Non-pigmented ciliary epithelial cell (primary cell): ENCODE data around the gene SNX5.
"Not testable (repeated sequence)": the region's sequence is repeated elsewhere in the genome, so short reads cannot be mapped to it uniquely, and the experiment has no call there.

Experiments
- DNase-seq: peaks from one replicate; pipeline ENCODE4 v3.0.0-alpha.2; 2010; ENCODE audit warnings: low read depth

SNX5 gene

DNA sequence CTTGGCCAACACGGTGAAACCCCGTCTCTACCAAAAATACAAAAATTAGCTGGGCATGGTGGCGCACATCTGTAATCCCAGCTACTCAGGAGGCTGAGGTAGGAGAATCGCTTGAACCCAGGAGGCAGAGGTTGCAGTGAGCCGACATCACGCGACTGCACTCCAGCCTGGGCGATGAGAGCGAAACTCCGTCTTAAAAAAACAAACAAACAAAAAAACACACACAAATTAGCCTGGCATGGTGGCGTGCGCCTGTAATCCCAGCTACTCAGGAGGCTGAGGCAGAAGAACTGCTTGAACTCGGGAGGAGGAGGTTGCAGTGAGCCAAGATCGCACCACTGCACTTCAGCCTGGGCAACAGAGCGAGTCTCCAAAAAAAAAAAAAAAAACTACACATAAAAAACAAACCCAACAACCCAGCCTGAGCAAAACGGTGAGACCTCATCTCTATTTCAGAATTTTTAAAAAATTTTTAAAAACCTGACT, 8.2 kb downstream of the SNX5 start:
- DNase-seq, result not testable (repeated sequence)

- DNase-seq, result no peak
Observed at GRCh38 chr20:17959257-17959627, 9.4 kb downstream of the SNX5 start.

- DNase-seq, result no peak
Observed at GRCh38 chr20:17958373-17959256, 10.0 kb downstream of the SNX5 start.

GRCh38 chr20:17957505-17958363, 10.9 kb downstream of the SNX5 start:
- DNase-seq, result no peak

DNA sequence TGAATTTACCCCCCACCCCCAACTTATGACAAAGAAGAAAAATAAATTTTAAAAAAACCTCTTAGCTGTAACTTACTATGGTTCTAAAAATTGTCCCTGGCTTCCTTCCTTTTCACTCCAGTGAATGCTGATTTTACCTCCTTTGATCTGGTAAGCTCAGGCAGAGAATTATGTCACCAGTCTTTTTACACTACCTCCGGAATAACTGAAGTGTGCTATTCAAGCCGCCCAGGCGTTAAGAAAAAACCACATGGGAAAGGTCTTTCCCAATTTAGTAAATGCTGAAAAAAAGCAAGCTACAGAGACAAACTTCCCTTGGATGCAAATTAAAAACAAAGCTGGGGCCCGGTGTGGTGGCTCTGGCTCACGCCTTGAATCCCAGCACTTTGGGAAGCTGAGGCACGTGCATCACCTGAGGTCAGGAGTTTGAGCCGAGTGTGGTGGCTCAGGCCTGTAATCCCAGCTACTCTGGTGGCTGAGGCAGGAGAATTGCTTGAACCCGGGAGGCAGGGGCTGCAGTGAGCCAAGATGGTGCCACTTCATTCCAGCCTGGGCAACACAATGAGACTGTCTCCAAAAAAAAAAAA, 12.4 kb downstream of the SNX5 start:
- no peak for DNase-seq

DNA sequence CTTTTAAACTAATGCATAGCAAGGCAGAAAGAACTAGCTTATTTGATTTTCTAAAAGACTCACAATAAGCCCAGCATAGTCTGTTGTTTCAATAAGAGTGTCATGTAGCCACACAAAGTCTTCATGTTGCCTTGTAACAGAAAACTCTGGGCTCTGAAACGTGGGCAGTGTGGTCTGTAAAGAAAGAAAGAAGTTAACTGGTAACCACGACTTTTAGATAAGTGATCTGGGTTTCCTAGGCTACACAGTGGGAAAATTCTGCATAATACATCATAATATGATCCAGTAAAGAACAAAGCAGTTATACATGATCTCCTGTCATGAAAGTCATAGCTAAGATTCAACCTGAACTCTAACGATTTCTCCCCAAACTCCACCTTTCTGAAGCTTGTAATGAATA, 13.3 kb downstream of the SNX5 start:
- DNase-seq, result no peak

- DNase-seq, result no peak
Observed at GRCh38 chr20:17953935-17954334, 14.7 kb downstream of the SNX5 start.

DNA sequence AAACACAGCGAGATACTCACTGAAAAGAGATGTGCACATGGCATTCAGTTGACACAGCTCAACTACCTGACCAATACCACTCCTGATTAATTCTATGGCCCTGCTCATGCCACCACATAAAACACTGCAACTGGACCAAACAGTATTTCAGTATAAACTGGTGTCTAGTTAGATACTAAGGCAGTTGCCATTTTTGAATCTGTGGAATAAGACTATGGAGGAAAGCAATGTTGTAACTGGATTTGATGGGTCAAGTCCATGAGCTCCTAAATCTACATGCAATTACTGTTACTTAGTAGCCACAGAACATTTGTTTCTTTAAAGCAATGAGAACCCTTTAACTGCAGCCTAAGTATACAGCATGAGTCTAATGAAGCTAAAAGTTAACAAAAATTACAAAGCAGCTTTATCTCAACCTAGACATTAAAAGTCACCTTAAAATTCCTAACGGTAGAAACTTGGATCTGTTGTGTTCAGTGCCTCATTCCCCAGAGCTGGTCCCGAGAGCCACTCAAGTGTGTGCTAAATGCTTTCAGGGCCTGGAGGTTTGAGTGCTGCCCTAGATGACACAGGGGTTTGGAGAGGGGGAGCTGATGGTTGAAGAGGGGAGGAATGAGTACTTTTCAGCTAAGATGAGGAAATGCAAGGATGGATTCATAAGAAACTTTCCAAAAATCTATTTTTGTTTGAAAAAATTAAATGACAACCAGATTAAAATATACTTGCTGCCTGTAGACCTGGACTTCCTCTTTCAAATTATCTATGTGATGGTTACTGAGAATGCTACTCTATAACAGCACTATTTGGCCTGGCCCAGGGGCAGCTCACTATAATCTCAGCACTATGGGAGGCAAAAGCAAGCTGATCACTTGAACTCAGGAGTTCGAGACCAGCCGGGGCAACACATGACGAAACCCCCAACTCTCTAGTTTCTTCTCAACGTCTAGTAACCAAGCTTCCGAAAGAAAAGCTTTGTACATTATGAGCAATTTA, 15.6 kb downstream of the SNX5 start:
- DNase-seq, result no peak

GRCh38 chr20:17951323-17951722, 17.3 kb downstream of the SNX5 start:
- no peak for DNase-seq

DNA sequence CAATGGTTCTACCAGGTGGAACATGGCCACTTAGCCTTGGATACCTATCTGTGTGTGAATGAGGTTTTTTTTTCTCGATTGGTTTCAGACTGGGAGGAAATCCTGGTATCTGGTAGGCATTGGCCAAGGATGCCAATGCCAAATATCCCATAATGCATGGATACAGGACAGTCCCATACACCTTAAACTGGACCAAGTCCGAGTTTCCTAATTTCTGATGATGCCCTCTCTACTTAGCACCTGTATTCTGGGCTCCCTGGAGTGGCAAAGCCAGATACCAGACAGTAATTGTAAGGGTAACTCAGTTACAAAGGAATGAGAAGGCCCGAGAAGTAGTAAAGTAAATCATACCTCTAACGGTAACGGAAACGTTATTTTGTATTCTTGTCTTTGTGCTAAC, 17.9 kb downstream of the SNX5 start:
- DNase-seq, result no peak

DNA sequence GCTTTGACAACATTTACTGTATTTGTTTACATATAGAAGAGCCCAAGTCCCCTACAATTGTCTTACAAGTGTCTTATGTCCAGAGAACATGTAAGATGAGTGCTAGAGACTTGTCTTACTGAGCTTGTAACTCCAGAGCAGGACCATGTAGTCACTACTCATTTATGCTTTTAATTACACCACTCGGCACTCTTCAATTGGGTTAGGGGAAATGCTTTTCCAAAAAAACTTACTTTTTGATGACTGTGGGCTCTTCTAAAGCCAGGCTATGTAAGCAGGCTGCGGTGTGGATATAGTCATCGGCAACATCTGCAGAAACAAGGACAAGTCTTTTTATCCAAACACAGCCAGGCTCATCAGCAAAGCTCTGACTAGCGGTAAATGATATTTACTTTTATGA, 18.7 kb downstream of the SNX5 start:
- no peak for DNase-seq

- DNase-seq, result no peak
Observed at GRCh38 chr20:17948442-17948841, 20.2 kb downstream of the SNX5 start.

DNA sequence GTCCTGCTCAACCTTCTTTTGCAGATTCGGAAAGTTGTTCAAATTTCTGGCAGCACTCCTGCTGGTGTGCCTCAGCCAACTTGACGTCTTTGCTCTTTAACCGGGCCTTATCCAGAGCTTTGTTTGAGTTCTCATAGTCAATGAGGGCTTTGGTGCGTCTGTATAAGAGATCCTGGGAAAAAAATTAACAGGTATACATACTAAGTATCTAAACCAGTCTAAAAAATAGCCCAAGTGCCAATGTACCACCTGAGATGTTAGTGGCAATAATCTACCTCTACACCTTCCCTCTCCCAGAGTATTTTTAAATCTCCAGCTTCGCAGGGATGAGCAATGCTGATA, 21.1 kb downstream of the SNX5 start:
- no peak for DNase-seq

DNA sequence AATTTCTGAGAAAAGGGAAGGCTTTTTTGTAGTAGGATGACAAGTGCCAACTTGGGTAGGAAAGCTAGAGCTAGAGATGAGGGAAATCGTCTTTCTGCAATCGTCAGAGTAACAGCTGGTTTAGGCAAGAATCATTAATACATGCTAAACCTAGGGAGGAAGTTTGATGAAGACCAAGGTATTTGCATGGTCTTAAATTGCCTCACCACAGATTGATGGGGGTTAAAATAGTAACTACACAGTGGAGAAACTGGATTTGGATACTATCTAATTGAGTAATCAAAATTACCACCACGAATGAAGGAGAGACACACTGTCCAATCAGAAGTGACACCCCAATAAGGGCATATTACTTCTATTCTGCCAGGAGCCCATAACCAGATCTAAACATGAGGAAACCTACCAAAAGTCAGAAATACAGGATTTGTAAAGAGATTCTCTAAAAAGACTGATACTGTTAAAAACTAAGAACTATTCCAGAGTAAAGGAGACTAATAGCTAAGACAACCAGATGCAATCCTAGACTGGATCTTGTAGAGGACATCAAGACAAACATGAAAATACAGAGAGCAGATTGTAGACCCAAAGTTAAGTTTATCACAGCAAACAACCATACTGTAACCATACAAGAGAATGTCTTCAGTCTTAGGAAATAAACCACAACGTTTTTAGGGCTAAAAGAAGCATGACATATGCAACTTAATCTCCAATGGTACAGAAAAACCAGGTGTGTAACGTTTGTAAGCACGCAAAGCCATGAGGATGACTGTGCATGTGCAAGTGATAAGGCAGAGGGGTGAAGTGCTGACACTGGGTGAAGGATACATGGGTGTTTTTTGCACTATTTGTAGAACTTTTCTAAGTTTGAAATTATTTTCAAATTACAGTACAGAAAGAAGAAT, 21.8 kb downstream of the SNX5 start:
- DNase-seq, result no peak

- no peak for DNase-seq
Observed at GRCh38 chr20:17946040-17946439, 22.6 kb downstream of the SNX5 start.

- no peak for DNase-seq
Observed at GRCh38 chr20:17944854-17945474, 23.6 kb downstream of the SNX5 start.

GRCh38 chr20:17943343-17943742, 25.3 kb downstream of the SNX5 start:
- no peak for DNase-seq

- no peak for DNase-seq
Observed at GRCh38 chr20:17941826-17942196, 26.8 kb downstream of the SNX5 start.

DNA sequence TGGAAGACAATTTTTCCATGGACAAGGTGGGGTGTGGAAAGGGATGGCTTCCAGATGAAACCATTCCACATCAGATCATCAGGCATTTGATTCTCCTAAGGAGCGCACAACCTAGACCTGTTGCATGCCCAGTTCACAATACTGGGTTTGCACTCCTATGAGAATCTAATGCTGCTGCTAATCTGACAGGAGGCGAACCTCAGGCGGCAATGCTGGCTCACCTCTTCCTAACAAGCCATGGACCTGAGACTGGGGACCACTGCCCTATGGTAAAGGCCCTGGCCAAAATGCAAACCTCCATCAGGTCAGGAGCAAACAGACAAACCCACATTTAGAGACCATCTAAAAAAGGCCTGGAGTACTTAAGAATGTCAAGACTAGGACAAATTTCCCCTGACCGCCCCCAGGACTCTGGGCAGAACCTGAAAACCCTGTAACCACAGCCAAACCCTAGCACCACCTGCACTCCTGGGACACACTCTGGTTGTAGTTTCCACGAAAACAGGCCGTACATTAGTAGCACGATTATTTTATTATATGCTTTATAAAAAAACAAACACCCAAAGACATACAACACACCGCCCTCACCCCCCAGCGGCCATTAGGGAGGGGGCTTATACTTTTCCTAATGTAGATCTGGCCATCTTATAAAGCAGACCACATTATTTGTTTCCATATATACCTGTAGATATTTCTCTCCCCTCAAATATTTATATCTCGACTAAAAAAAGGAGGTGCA, 27.3 kb downstream of the SNX5 start:
- DNase-seq, result no peak
